ENCODE data around the gene NR4A1.

Gene NR4A1

GRCh38 chr12:52060498-52061177, 9.4 kb downstream of the NR4A1 start:
- DNase-seq = no peak

DNA sequence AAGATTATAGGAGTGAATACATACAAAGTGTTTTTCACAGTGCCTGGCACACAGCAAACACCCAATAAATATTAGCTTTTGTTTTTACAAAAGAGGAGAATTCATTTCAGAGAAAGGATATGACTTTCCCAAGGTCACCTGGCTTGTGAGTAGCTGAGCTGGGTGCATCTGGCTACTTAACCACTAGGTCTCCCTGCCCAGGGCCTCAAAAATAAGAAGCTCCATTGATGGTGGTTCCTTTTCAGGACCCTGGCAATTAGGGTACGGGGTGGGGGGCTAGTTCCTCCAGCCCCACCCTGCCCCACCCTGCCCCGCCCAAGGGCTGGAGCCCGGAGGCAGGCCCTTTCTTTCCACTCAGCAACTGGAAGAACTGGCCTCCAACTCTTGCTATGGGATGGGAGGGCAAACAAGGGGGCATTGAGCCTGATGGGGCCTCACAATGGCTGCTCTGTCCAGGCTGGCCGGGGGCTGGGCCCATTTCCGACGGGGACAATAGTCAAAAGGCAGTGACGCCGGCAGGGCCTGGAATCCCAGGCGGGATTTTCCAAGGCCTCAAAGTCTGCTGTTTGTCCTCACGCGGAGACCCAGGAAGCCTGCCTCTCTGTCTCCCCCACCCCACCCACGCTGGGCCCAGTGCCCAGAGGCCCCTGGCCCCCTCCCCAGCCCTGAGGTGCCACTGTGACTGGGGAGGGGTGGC, 10.4 kb downstream of the NR4A1 start:
- DNase-seq = no peak

- DNase-seq = no peak
Observed at GRCh38 chr12:52062167-52063081, 11.2 kb downstream of the NR4A1 start.

- DNase-seq = no peak
Observed at GRCh38 chr12:52063082-52063924, 12.1 kb downstream of the NR4A1 start.

- DNase-seq = no peak
Observed at GRCh38 chr12:52063981-52064649, 12.9 kb downstream of the NR4A1 start.

GRCh38 chr12:52066346-52067080, 15.3 kb downstream of the NR4A1 start:
- no peak for DNase-seq

- DNase-seq = no peak
Observed at GRCh38 chr12:52067081-52067374, 15.8 kb downstream of the NR4A1 start.

GRCh38 chr12:52069327-52070184, 18.3 kb downstream of the NR4A1 start, which contains the start of gene ATG101:
TSS of gene ATG101 (plus strand) at chr12:52069978. CDS start at chr12:52073651, 3,673 bp downstream.
- DNase-seq = peak; percentile 79 to 88

DNA sequence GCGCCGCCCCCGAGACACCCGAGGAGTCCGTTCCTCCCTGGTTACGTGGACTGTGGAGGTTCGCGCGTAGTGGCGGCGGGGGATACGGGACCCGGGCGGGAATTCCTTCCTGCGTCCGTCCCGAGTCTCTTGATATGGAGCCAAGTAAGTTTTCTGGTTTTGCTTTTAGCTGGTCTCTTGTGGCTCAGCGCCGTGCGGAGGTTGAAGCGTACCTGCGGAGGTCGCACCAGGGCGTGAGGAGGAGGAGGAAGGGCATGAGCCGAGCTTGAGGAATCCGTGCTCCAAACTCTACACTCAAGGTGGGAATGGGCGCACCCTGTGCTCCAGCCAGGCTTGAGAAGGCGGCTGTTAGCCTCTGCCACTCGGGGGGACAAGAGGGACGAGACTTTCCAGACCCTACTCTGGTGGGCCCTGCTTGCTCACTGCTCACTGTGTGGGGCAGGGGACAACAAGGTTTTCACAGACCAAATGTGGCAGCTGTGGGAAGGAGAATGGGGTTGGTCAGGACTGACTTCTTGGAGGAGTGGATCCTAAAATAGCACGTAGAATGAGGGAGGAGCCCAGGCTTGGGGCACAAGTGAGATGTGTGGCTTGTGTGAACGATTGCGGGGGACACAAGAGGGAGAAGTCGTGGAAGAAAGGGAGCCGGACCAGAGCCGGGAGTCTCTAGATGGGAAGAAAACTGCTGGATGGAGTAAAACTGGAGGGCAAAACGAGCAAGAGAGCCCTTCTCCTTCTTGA, 19.1 kb downstream of the NR4A1 start:
- no peak for DNase-seq

- no peak for DNase-seq
Observed at GRCh38 chr12:52073531-52074381, 22.5 kb downstream of the NR4A1 start.

GRCh38 chr12:52074971-52075724, 23.9 kb downstream of the NR4A1 start:
- DNase-seq = no peak

DNA sequence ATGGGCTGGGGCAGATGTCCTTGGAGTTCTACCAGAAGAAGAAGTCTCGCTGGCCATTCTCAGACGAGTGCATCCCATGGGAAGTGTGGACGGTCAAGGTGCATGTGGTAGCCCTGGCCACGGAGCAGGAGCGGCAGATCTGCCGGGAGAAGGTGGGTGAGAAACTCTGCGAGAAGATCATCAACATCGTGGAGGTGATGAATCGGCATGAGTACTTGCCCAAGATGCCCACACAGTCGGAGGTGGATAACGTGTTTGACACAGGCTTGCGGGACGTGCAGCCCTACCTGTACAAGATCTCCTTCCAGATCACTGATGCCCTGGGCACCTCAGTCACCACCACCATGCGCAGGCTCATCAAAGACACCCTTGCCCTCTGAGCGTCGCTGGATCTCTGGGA, 25.6 kb downstream of the NR4A1 start:
- DNase-seq = no peak

- DNase-seq = no peak
Observed at GRCh38 chr12:52078276-52078675, 27.0 kb downstream of the NR4A1 start.

- no peak for DNase-seq
Observed at GRCh38 chr12:52079576-52080402, 28.5 kb downstream of the NR4A1 start, which contains the start of gene SMIM41. TSS of gene SMIM41 (plus strand) at chr12:52079704. CDS start at chr12:52079780, 76 bp downstream.

DNA sequence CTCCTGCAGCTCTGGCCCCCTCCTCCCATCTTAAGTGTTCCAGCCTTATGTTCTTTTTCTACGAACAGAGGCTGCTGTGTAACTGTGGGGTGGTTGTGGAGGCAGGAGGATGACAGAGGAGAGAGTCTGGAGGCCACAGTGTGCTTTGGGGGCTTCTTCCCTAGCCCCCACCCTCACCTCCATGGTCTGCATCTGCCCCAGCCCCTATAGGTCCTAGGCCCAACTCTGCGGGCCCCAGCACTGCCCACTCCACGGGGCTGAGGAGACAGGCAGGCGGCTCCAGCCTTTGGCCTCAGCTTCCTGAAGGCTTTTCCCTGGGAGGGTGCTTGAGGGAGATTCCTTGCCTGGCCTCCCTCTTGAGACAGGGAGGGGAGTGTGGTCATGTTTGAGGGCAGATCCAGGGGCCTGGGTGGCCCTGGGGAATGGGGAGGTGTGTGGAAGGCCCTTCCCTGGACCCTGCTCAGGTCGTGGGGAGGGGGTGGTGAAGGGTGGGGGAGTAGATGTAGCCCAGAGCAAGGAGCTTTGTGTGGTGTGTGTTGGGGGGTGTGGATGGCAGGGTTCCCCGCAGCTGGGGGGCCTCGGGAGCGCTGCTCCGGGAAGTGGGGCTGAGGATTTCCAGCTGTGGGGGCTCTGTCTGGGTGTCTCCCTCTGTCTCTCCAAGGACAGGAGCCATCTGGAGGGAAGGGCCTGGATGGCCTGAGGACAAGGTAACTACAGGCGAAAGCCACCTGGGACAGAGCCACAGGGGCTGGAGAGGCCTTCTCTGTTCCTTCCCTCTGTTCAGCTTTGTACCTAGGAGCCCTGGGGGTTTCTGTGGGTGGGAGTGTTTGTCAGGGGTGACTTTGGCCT, 29.4 kb downstream of the NR4A1 start:
- no peak for DNase-seq

- no peak for DNase-seq
Observed at GRCh38 chr12:52081263-52081733, 30.1 kb downstream of the NR4A1 start.
